Myocyte (in vitro differentiated cells): Measurements from ENCODE around the gene ARHGAP6. TPM values are rescaled to one million over a fixed set of nuclear protein-coding genes. Genes with fewer than 3 reads are reported as not detected.
"Not testable (repeated sequence)": the region's sequence is repeated elsewhere in the genome, so short reads cannot be mapped to it uniquely, and the experiment has no call there.

Experiments
- DNase-seq: peaks from one replicate; pipeline ENCODE4 v3.0.0-alpha.2; 2012; ENCODE audit warnings: low read depth
- total RNA-seq: library from RNA; depleted of rRNA; stranded (reverse); fragments of >200 nt; gene quantifications from 2 replicates; pipeline ENCODE4 v1.2.3, GENCODE V29; 2014

Gene ARHGAP6
- total RNA-seq, 1 donor from 2014 or later = 18.1 TPM

GRCh38 chrX:11579636-11580600 lies 85.8 kb downstream of the ARHGAP6 start:
- no peak for DNase-seq

GRCh38 chrX:11578301-11578700 lies 87.4 kb downstream of the ARHGAP6 start:
- DNase-seq = not testable (repeated sequence)

- DNase-seq = no peak
Observed at GRCh38 chrX:11577603-11578002, 88.1 kb downstream of the ARHGAP6 start.

GRCh38 chrX:11575332-11575731 lies 90.4 kb downstream of the ARHGAP6 start:
- no peak for DNase-seq

- DNase-seq = no peak
Observed at GRCh38 chrX:11567528-11568220, 98.0 kb downstream of the ARHGAP6 start.

- DNase-seq = no peak
Observed at GRCh38 chrX:11566789-11567188, 98.9 kb downstream of the ARHGAP6 start.

- DNase-seq = no peak
Observed at GRCh38 chrX:11566173-11566572, 99.5 kb downstream of the ARHGAP6 start.

GRCh38 chrX:11564546-11564945 lies 101.2 kb downstream of the ARHGAP6 start:
- no peak for DNase-seq

- DNase-seq = no peak
Observed at GRCh38 chrX:11562570-11562969, 103.2 kb downstream of the ARHGAP6 start.

- no peak for DNase-seq
Observed at GRCh38 chrX:11558972-11559371, 106.7 kb downstream of the ARHGAP6 start.

GRCh38 chrX:11557120-11557519 lies 108.6 kb downstream of the ARHGAP6 start:
- peak; percentile 42 for DNase-seq

GRCh38 chrX:11555759-11556158 lies 110.0 kb downstream of the ARHGAP6 start:
- no peak for DNase-seq

GRCh38 chrX:11553594-11553993 lies 112.1 kb downstream of the ARHGAP6 start:
- no peak for DNase-seq

GRCh38 chrX:11551151-11551550 lies 114.6 kb downstream of the ARHGAP6 start:
- DNase-seq = no peak

- DNase-seq = no peak
Observed at GRCh38 chrX:11546917-11547316, 118.8 kb downstream of the ARHGAP6 start.

- DNase-seq = no peak
Observed at GRCh38 chrX:11543249-11543648, 122.5 kb downstream of the ARHGAP6 start.

- DNase-seq = no peak
Observed at GRCh38 chrX:11541510-11541909, 124.2 kb downstream of the ARHGAP6 start.

- peak; percentile 80 for DNase-seq
Observed at GRCh38 chrX:11540532-11541377, 125.0 kb downstream of the ARHGAP6 start.

- no peak for DNase-seq
Observed at GRCh38 chrX:11537141-11537540, 128.6 kb downstream of the ARHGAP6 start.

GRCh38 chrX:11535156-11535919 lies 130.4 kb downstream of the ARHGAP6 start:
- DNase-seq = no peak
